ENCODE data around the gene HHLA2.

DNA sequence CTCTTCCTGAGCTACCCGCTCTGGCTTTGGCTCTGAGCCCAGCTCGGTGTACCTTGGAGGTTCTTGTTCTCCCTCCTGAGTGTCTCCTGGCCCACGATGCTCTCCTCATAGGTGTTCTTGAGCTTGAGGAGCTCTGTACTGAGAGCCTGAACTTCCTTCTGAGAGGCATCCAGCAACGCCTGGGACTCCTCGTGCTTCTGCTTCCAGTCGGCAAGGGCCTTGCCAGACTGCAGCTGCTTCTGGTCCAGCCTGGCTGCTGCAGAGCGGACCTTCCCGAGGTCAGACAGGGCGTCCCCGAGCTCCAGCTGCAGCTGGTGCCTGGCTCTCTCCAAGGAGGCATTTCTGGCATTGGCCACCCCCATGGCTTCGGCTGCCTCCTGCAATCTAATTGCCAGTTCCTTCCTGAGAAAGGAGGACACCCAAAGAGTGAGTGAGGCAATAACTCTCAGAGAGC lies 114.2 kb downstream of the HHLA2 start:
- TF ChIP-seq, protein P1, sequence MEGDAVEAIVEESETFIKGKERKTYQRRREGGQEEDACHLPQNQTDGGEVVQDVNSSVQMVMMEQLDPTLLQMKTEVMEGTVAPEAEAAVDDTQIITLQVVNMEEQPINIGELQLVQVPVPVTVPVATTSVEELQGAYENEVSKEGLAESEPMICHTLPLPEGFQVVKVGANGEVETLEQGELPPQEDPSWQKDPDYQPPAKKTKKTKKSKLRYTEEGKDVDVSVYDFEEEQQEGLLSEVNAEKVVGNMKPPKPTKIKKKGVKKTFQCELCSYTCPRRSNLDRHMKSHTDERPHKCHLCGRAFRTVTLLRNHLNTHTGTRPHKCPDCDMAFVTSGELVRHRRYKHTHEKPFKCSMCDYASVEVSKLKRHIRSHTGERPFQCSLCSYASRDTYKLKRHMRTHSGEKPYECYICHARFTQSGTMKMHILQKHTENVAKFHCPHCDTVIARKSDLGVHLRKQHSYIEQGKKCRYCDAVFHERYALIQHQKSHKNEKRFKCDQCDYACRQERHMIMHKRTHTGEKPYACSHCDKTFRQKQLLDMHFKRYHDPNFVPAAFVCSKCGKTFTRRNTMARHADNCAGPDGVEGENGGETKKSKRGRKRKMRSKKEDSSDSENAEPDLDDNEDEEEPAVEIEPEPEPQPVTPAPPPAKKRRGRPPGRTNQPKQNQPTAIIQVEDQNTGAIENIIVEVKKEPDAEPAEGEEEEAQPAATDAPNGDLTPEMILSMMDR (IDR thresholded peaks at IDR 0.05) = no peak
- TF ChIP-seq POLR2AphosphoS5 (IDR thresholded peaks at IDR 0.05) = no peak
- TF ChIP-seq EP300 (IDR thresholded peaks at IDR 0.05) = no peak
- no peak for TF ChIP-seq POLR2A (IDR thresholded peaks at IDR 0.05)

Data from sigmoid colon (tissue), 4 donors.